ENCODE data around the gene LYSMD4. TPM values are rescaled to one million over a fixed set of nuclear protein-coding genes. Genes with fewer than 3 reads are reported as not detected.

LYSMD4 gene
- total RNA-seq, 6 donors from 2014 or later, result 7.6 to 16.4 (median 12.5) TPM

- H3K4me3 ChIP-seq, result no peak overlapping the region
- no peak for DNase-seq
- ATAC-seq (ENCODE audit: low FRiP score in 2 of 2), result no peak
- H3K27me3 ChIP-seq, result no peaks in the 10 kb centered on the region
- H3K36me3 ChIP-seq, result peaks cover 0 to 47% (median 6%) of the 10 kb centered on the region in 4 donors
- TF ChIP-seq EP300 (IDR thresholded peaks at IDR 0.05), result no peak
- TF ChIP-seq POLR2A (IDR thresholded peaks at IDR 0.05), result no peak
- TF ChIP-seq POLR2AphosphoS5 (IDR thresholded peaks at IDR 0.05), result no peak
- no peak for TF ChIP-seq CTCF (IDR thresholded peaks at IDR 0.05)
- WGBS, 2 donors, result 81 to 89% methylated on average over 4 of the region's 4 CpGs
- peaks cover 13 to 27% (median 20%) of the 10 kb centered on the region in 4 donors for H3K4me1 ChIP-seq
- H3K27ac ChIP-seq, result no peak overlapping the region
- no peaks in the 10 kb centered on the region for H3K9me3 ChIP-seq
Measured at GRCh38 chr15:99718421-99718820, 14.8 kb downstream of the LYSMD4 start.

GRCh38 chr15:99717161-99718009 is 15.9 kb downstream of the LYSMD4 start:
- Histone ChIP-seq H3K9me3 (no peaks in the 10 kb centered on the region), H3K4me1 (peaks cover 13 to 27% (median 20%) of the 10 kb centered on the region in 4 donors), H3K36me3 (peaks cover 8 to 58% (median 14%) of the 10 kb centered on the region in 4 donors), H3K27ac (peak overlapping the region in 3 of 4 donors; percentile 46 to 61 (median 54)), H3K27me3 (no peaks in the 10 kb centered on the region), H3K4me3 (peak overlapping the region in 1 of 4 donors; percentile 5)
- no peak for TF ChIP-seq CTCF (IDR thresholded peaks at IDR 0.05)
- no peak for TF ChIP-seq EP300 (IDR thresholded peaks at IDR 0.05)
- TF ChIP-seq POLR2AphosphoS5 (IDR thresholded peaks at IDR 0.05), result no peak
- 68 to 70% methylated on average over 18 to 19 of the region's 19 CpGs for WGBS, 2 donors
- ATAC-seq (ENCODE audit: low FRiP score in 2 of 2) (peak in 1 of 2 donors; percentile 42), DNase-seq (peak in 1 of 2 donors; percentile 46)

- TF ChIP-seq POLR2A (IDR thresholded peaks at IDR 0.05) (no peak), POLR2AphosphoS5 (IDR thresholded peaks at IDR 0.05) (no peak), EP300 (IDR thresholded peaks at IDR 0.05) (no peak), CTCF (IDR thresholded peaks at IDR 0.05) (no peak)
- ATAC-seq (ENCODE audit: low FRiP score in 2 of 2) (no peak), DNase-seq (peak in 1 of 2 donors; percentile 42)
- Histone ChIP-seq H3K27me3 (no peaks in the 10 kb centered on the region), H3K36me3 (peaks cover 9 to 65% (median 21%) of the 10 kb centered on the region in 4 donors), H3K27ac (peak overlapping the region in 3 of 4 donors; percentile 46 to 61 (median 54)), H3K4me3 (no peak overlapping the region), H3K4me1 (peaks cover 13 to 25% (median 21%) of the 10 kb centered on the region in 4 donors), H3K9me3 (no peaks in the 10 kb centered on the region)
- WGBS, 2 donors, result 73 to 77% methylated on average over 10 of the region's 10 CpGs
Measured at GRCh38 chr15:99716540-99717095, 16.6 kb downstream of the LYSMD4 start.

GRCh38 chr15:99712415-99712814 is 20.8 kb downstream of the LYSMD4 start:
- DNase-seq (no peak), ATAC-seq (ENCODE audit: low FRiP score in 2 of 2) (no peak)
- no peak for TF ChIP-seq CTCF (IDR thresholded peaks at IDR 0.05)
- TF ChIP-seq EP300 (IDR thresholded peaks at IDR 0.05), result no peak
- Histone ChIP-seq H3K4me1 (peaks cover 21 to 35% (median 26%) of the 10 kb centered on the region in 4 donors), H3K4me3 (no peak overlapping the region), H3K36me3 (peaks cover 23 to 70% (median 31%) of the 10 kb centered on the region in 4 donors), H3K27ac (peak overlapping the region in 1 of 4 donors; percentile 11), H3K9me3 (no peaks in the 10 kb centered on the region), H3K27me3 (no peaks in the 10 kb centered on the region)
- 86 to 91% methylated on average over 11 to 18 of the region's 18 CpGs for WGBS, 2 donors

All from upper lobe of left lung (tissue), 6 donors.